Stimulated activated naive B cell treated with anti-CD40 and anti-IgM and Interleukin-4, amounts not matched to agents 10 μg/mL and 1 μg/mL and 100 μg/mL, for 72 hours (primary cell): ENCODE measurements around the gene PLA1A.
A peak's percentile ranks its signal among the peaks of the same experiment; 100 is the strongest.
"Not testable (repeated sequence)": the region's sequence is repeated elsewhere in the genome, so short reads cannot be mapped to it uniquely, and the experiment has no call there.

ENCODE experiments used
- ATAC-seq, 2 donors: fragments of 150-1000 bp; cut with Tn5 transposase; replicated peaks; 2 replicates each; pipeline ENCODE4 v1.10.0; 2021; ENCODE audit warnings: moderate library complexity in 1 of 2
- DNase-seq: peaks from one replicate; pipeline ENCODE4 v3.0.0; 2021
- H3K27ac Mint-ChIP-seq: one replicate; pipeline ENCODE4 v1.8.0; 2022; ENCODE audit warnings: mild to moderate bottlenecking, mixed read lengths
- H3K27me3 Mint-ChIP-seq, 2 donors: one replicate each; pipeline ENCODE4 v1.8.0; 2022; ENCODE audit warnings: mixed read lengths in 2 of 2
- H3K36me3 Mint-ChIP-seq, 2 donors: one replicate each; pipeline ENCODE4 v1.8.0; 2022; ENCODE audit warnings: mixed read lengths in 2 of 2, mild to moderate bottlenecking in 1 of 2
- H3K4me1 Mint-ChIP-seq, 2 donors: one replicate each; pipeline ENCODE4 v1.8.0; 2022; ENCODE audit warnings: mixed read lengths in 2 of 2, mild to moderate bottlenecking in 1 of 2
- H3K4me3 Mint-ChIP-seq, 2 donors: one replicate each; pipeline ENCODE4 v1.8.0; 2022; ENCODE audit warnings: mild to moderate bottlenecking in 2 of 2, mixed read lengths in 2 of 2, moderate library complexity in 1 of 2
- H3K9me3 Mint-ChIP-seq, 2 donors: one replicate each; pipeline ENCODE4 v1.8.0; 2022; ENCODE audit warnings: mixed read lengths in 2 of 2, mild to moderate bottlenecking in 1 of 2

The PLA1A gene

GRCh38 chr3:119677641-119677934, 79.9 kb downstream of the PLA1A start:
- Mint-ChIP-seq H3K4me3 (peak overlapping the region; percentile 93 to 94), H3K4me1 (peaks cover 13 to 26% of the 10 kb centered on the region in 2 donors), H3K9me3 (no peaks in the 10 kb centered on the region), H3K27me3 (no peaks in the 10 kb centered on the region), H3K27ac (peak overlapping the region; percentile 98), H3K36me3 (peaks cover 16 to 31% of the 10 kb centered on the region in 2 donors)
- ATAC-seq (peak in 1 of 2 donors; percentile 1), DNase-seq (no peak)

DNA sequence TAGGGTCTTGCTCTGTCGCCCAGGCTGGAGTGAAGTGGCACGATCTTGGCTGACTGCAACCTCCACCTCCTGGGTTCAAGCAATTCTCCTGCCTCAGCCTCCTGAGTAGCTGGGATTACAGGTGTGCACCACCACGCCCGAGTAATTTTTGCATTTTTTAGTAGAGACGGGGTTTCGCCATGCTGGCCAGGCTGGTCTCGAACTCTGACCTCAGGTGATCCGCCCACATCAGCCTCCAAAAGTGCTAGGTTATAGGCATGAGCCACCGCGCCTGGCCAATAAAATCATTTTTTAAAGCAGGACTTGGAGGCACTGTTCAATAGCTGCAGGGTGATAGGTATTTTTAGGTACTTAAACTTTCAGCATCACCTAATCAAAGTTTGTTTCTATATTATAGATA, 80.5 kb downstream of the PLA1A start:
- H3K36me3 Mint-ChIP-seq: peaks cover 13 to 27% of the 10 kb centered on the region in 2 donors
- not testable (repeated sequence) for H3K4me3 Mint-ChIP-seq, ATAC-seq, H3K9me3 Mint-ChIP-seq, H3K27ac Mint-ChIP-seq, DNase-seq, H3K27me3 Mint-ChIP-seq
- H3K4me1 Mint-ChIP-seq: peaks cover 11 to 26% of the 10 kb centered on the region in 2 donors
